Stomach (tissue), 9 donors: ENCODE measurements around the gene HEXB. TPM values are rescaled to one million over a fixed set of nuclear protein-coding genes. Genes with fewer than 3 reads are reported as not detected.

ENCODE experiments used
- DNase-seq, 2 donors: peaks; one replicate each; pipeline versions ENCODE4 v3.0.0 to v3.0.0-alpha.2; 2013 to 2019
- H3K27ac ChIP-seq, 5 donors: fragments of 200-600 bp in 4 of 5; sonication (generic) in 4 of 5; one replicate each; pipeline ENCODE4 v1.5.1; 2013 to 2019; ENCODE audit warnings: mild to moderate bottlenecking in 1 of 5, moderate library complexity in 1 of 5
- H3K27me3 ChIP-seq, 3 donors: fragments of 200-600 bp; sonication (generic); one replicate each; pipeline ENCODE4 v1.5.1; 2017 to 2019; ENCODE audit warnings: mixed run types in 1 of 3
- H3K36me3 ChIP-seq, 4 donors: fragments of 200-600 bp; sonication (generic); 1 replicate in 3 of 4; 2 replicates in 1 of 4; pipeline ENCODE4 v1.5.1; 2016 to 2019
- H3K4me1 ChIP-seq, 4 donors: fragments of 200-600 bp; sonication (generic); one replicate each; pipeline ENCODE4 v1.5.1; 2016 to 2019
- H3K4me3 ChIP-seq, 4 donors: fragments of 200-600 bp; sonication (generic) in 3 of 4; one replicate each; pipeline ENCODE4 v1.5.1; 2016 to 2019; ENCODE audit warnings: mild to moderate bottlenecking in 1 of 4
- H3K9me3 ChIP-seq, 4 donors: fragments of 200-600 bp; sonication (generic); one replicate each; pipeline ENCODE4 v1.5.1; 2016 to 2019
- CTCF ChIP-seq, 7 experiments: fragments of 450-650 bp in 4 of 7; fragments of 200-600 bp in 3 of 7; sonication (generic) in 3 of 7; IDR thresholded peaks; one replicate each; pipeline ENCODE4 v1.5.1; 2016 to 2019; ENCODE audit warnings: antibody characterized with exemption in 7 of 7, control low read depth in 2 of 7, mild to moderate bottlenecking in 1 of 7
- EP300 ChIP-seq: sonication (generic); formaldehyde crosslinking; IDR thresholded peaks from one replicate; pipeline ENCODE4 v1.6.1; 2017; ENCODE audit warnings: antibody characterized with exemption
- POLR2A ChIP-seq, 4 donors: fragments of 450-650 bp; IDR thresholded peaks; one replicate each; pipeline ENCODE4 v1.6.1; 2016; ENCODE audit warnings: antibody characterized with exemption in 4 of 4, control low read depth in 2 of 4, mild to moderate bottlenecking in 1 of 4, moderate library complexity in 1 of 4
- POLR2AphosphoS5 ChIP-seq, 3 donors: sonication (generic); formaldehyde crosslinking; IDR thresholded peaks; one replicate each; pipeline ENCODE4 v1.6.1; 2016; ENCODE audit warnings: antibody characterized with exemption in 3 of 3
- WGBS, 5 donors: extraction: QIAGEN DNeasy Blood & Tissue Kit in 3 of 5; methylation state at CpG; one replicate each; pipeline versions ENCODE4 v1.1.5 to v1.1.7; 2013 to 2018; 5-methylcytosine and 5-hydroxymethylcytosine counted together
- intact Hi-C: fragments of 100-400 bp; cut with DNase I; formaldehyde crosslinking; loops from one replicate; pipeline ENCODE4 v1.15.1; 2023; ENCODE audit warnings: low total_unique reads
- polyA plus RNA-seq, 3 donors: library from polyadenylated mRNA; stranded (reverse); fragments of 200-250 nt; gene quantifications; one replicate each; pipeline ENCODE4 v1.2.3, GENCODE V29; 2013
- total RNA-seq, 5 donors: library from RNA; depleted of rRNA; stranded (reverse); fragments of >200 nt; gene quantifications; one replicate each; pipeline versions ENCODE4 v1.1.0 to v1.2.3, GENCODE V29; 2014 to 2016
- donor health status: healthy with polysubstance abuse.
- donor health status: Bipolar disorder and iron deficiency.
- donor health status: healthy.

The HEXB gene
- total and polyA plus RNA-seq, 8 donors = 25.7 to 664 (median 78.1) TPM

- Histone ChIP-seq H3K27ac (no peak overlapping the region), H3K9me3 (no peaks in the 10 kb centered on the region), H3K4me3 (no peak overlapping the region), H3K27me3 (no peaks in the 10 kb centered on the region), H3K36me3 (no peaks in the 10 kb centered on the region), H3K4me1 (no peaks in the 10 kb centered on the region)
- DNase-seq = no peak
- intact Hi-C loops = no loop called here
- 83 to 95% (median 90%) methylated on average over 5 of the region's 5 CpGs for WGBS, 5 donors
- TF ChIP-seq CTCF (IDR thresholded peaks at IDR 0.05) = no peak
- TF ChIP-seq POLR2A (IDR thresholded peaks at IDR 0.05) = no peak
- TF ChIP-seq POLR2AphosphoS5 (IDR thresholded peaks at IDR 0.05) = no peak
- no peak for TF ChIP-seq EP300
Measured at GRCh38 chr5:74660873-74661272, 24.2 kb upstream of the HEXB start.

GRCh38 chr5:74664551-74664950 is 20.5 kb upstream of the HEXB start:
- H3K27me3 ChIP-seq = no peaks in the 10 kb centered on the region
- intact Hi-C loops = no loop called here
- DNase-seq = no peak
- TF ChIP-seq POLR2AphosphoS5 (IDR thresholded peaks at IDR 0.05) (no peak), POLR2A (IDR thresholded peaks at IDR 0.05) (no peak), CTCF (IDR thresholded peaks at IDR 0.05) (no peak), EP300 (no peak)
- 69 to 83% (median 77%) methylated on average over 5 of the region's 5 CpGs for WGBS, 5 donors
- H3K4me1 ChIP-seq = no peaks in the 10 kb centered on the region
- no peaks in the 10 kb centered on the region for H3K36me3 ChIP-seq
- no peaks in the 10 kb centered on the region for H3K9me3 ChIP-seq
- no peak overlapping the region for H3K4me3 ChIP-seq
- no peak overlapping the region for H3K27ac ChIP-seq

GRCh38 chr5:74665273-74665672 is 19.8 kb upstream of the HEXB start:
- intact Hi-C loops = no loop called here

GRCh38 chr5:74665816-74666215 is 19.2 kb upstream of the HEXB start:
- TF ChIP-seq POLR2AphosphoS5 (IDR thresholded peaks at IDR 0.05) (no peak), EP300 (no peak)
- no peaks in the 10 kb centered on the region for H3K9me3 ChIP-seq
- WGBS, 5 donors = 66 to 77% (median 70%) methylated on average over 1 of the region's 1 CpG
- no peak overlapping the region for H3K4me3 ChIP-seq
- H3K27ac ChIP-seq = no peak overlapping the region
- H3K27me3 ChIP-seq = no peaks in the 10 kb centered on the region
- H3K4me1 ChIP-seq = no peaks in the 10 kb centered on the region
- intact Hi-C loops = no loop called here
- no peak for DNase-seq
- no peaks in the 10 kb centered on the region for H3K36me3 ChIP-seq

More at GRCh38 chr5:74665273-74665672, 19.8 kb upstream of the HEXB start:
- no peak for TF ChIP-seq POLR2A (IDR thresholded peaks at IDR 0.05)
- TF ChIP-seq POLR2AphosphoS5 (IDR thresholded peaks at IDR 0.05) = no peak
- TF ChIP-seq CTCF (IDR thresholded peaks at IDR 0.05) = no peak
- TF ChIP-seq EP300 = no peak
- Histone ChIP-seq H3K27me3 (no peaks in the 10 kb centered on the region), H3K36me3 (no peaks in the 10 kb centered on the region), H3K27ac (no peak overlapping the region), H3K9me3 (no peaks in the 10 kb centered on the region), H3K4me3 (no peak overlapping the region), H3K4me1 (no peaks in the 10 kb centered on the region)
- WGBS, 5 donors = 44 to 67% (median 49%) methylated on average over 2 of the region's 2 CpGs
- DNase-seq = no peak

- intact Hi-C loops = no loop called here
- no peak overlapping the region for H3K4me3 ChIP-seq
- H3K27me3 ChIP-seq = no peaks in the 10 kb centered on the region
- peaks cover 0 to 3% (median 1%) of the 10 kb centered on the region in 4 donors for H3K4me1 ChIP-seq
- TF ChIP-seq CTCF (IDR thresholded peaks at IDR 0.05) = no peak
- TF ChIP-seq POLR2A (IDR thresholded peaks at IDR 0.05) = no peak
- TF ChIP-seq EP300 = no peak
- TF ChIP-seq POLR2AphosphoS5 (IDR thresholded peaks at IDR 0.05) = no peak
- no peaks in the 10 kb centered on the region for H3K36me3 ChIP-seq
- no peak overlapping the region for H3K27ac ChIP-seq
- 82 to 89% (median 86%) methylated on average over 4 of the region's 4 CpGs for WGBS, 5 donors
- no peaks in the 10 kb centered on the region for H3K9me3 ChIP-seq
- no peak for DNase-seq
Measured at GRCh38 chr5:74667396-74667795, 17.6 kb upstream of the HEXB start.
